Neuronal stem cell (in vitro differentiated cells): ENCODE results near the gene LRRC59.
A peak's percentile ranks its signal among the peaks of the same experiment; 100 is the strongest.
"Not testable (repeated sequence)": the region's sequence is repeated elsewhere in the genome, so short reads cannot be mapped to it uniquely, and the experiment has no call there.

Experiments used
- DNase-seq: peaks from one replicate; pipeline ENCODE4 v3.0.0-alpha.2; 2013; ENCODE audit warnings: low spot score
- H2AFZ ChIP-seq: one replicate; pipeline ENCODE4 v1.6.1; 2013; ENCODE audit warnings: mild to moderate bottlenecking, low read length, inconsistent platforms
- H2AK5ac ChIP-seq: 2 replicates; pipeline ENCODE4 v1.6.1; 2013; ENCODE audit warnings: low read depth, mild to moderate bottlenecking, inconsistent platforms, low read length, moderate library complexity, mixed read lengths
- H2BK120ac ChIP-seq: 2 replicates; pipeline ENCODE4 v1.6.1; 2013; ENCODE audit warnings: low read depth, mild to moderate bottlenecking, inconsistent platforms, low read length, moderate library complexity, mixed read lengths
- H2BK12ac ChIP-seq: one replicate; pipeline ENCODE4 v1.6.1; 2013; ENCODE audit warnings: low read length, inconsistent platforms
- H2BK15ac ChIP-seq: 2 replicates; pipeline ENCODE4 v1.6.1; 2013; ENCODE audit warnings: mild to moderate bottlenecking, low read length, inconsistent platforms, mixed read lengths
- H2BK5ac ChIP-seq: one replicate; pipeline ENCODE4 v1.6.1; 2013; ENCODE audit warnings: inconsistent platforms, mild to moderate bottlenecking, low read length, moderate library complexity
- H3K14ac ChIP-seq: one replicate; pipeline ENCODE4 v1.6.1; 2013; ENCODE audit warnings: low read length, inconsistent platforms
- H3K18ac ChIP-seq: 2 replicates; pipeline ENCODE4 v1.6.1; 2013; ENCODE audit warnings: low read length, inconsistent platforms
- H3K23ac ChIP-seq: 2 replicates; pipeline ENCODE4 v1.6.1; 2013; ENCODE audit warnings: low read depth, mild to moderate bottlenecking, mixed read lengths, low read length, inconsistent platforms; ENCODE audit not compliant: poor library complexity
- H3K27ac ChIP-seq: replicated peaks from 3 replicates; pipeline ENCODE4 v1.5.1; 2013; ENCODE audit warnings: low read length, inconsistent platforms
- H3K27me3 ChIP-seq, 3 experiments: 2 replicates each; pipeline ENCODE4 v1.6.1; 2013; ENCODE audit warnings: low read length in 3 of 3, mild to moderate bottlenecking in 2 of 3, inconsistent platforms in 1 of 3, low read depth in 1 of 3, mixed read lengths in 1 of 3, moderate library complexity in 1 of 3; ENCODE audit not compliant: control insufficient read depth in 3 of 3, insufficient read depth in 3 of 3
- H3K36me3 ChIP-seq, 2 donors: replicated peaks in 1 of 2; 2 replicates each; pipeline ENCODE4 v1.6.1; 2013; ENCODE audit warnings: low read length in 2 of 2; ENCODE audit not compliant: control insufficient read depth in 2 of 2, insufficient read depth in 2 of 2
- H3K4ac ChIP-seq: 2 replicates; pipeline ENCODE4 v1.6.1; 2013; ENCODE audit warnings: inconsistent platforms, mild to moderate bottlenecking, low read length, moderate library complexity
- H3K4me1 ChIP-seq, 2 donors: 1 replicate in 1 of 2; 2 replicates in 1 of 2; pipeline ENCODE4 v1.6.1; 2013; ENCODE audit warnings: low read length in 2 of 2, low read depth in 1 of 2; ENCODE audit not compliant: control insufficient read depth in 2 of 2, insufficient read depth in 1 of 2
- H3K4me2 ChIP-seq: one replicate; pipeline ENCODE4 v1.6.1; 2013; ENCODE audit warnings: mild to moderate bottlenecking, low read length, inconsistent platforms; ENCODE audit not compliant: insufficient read depth, poor library complexity, severe bottlenecking
- H3K4me3 ChIP-seq, 2 donors: 2 replicates each; pipeline ENCODE4 v1.5.1; 2013; ENCODE audit warnings: low read length in 2 of 2, mild to moderate bottlenecking in 2 of 2, inconsistent platforms in 1 of 2, moderate library complexity in 1 of 2
- H3K79me1 ChIP-seq: one replicate; pipeline ENCODE4 v1.6.1; 2013; ENCODE audit warnings: low read depth, mild to moderate bottlenecking, inconsistent platforms, low read length, moderate library complexity
- H3K9ac ChIP-seq: one replicate; pipeline ENCODE4 v1.6.1; 2013; ENCODE audit warnings: mild to moderate bottlenecking, low read depth, low read length, inconsistent platforms; ENCODE audit not compliant: poor library complexity
- H3K9me3 ChIP-seq, 2 donors: replicated peaks in 1 of 2; 2 replicates each; pipeline versions ENCODE3 to v1.6.1; 2013; ENCODE audit warnings: low read length in 2 of 2, mild to moderate bottlenecking in 2 of 2, inconsistent platforms in 1 of 2, low read depth in 1 of 2, mixed read lengths in 1 of 2, moderate library complexity in 1 of 2; ENCODE audit not compliant: control insufficient read depth in 2 of 2, insufficient read depth in 1 of 2
- H4K8ac ChIP-seq: one replicate; pipeline ENCODE4 v1.6.1; 2013; ENCODE audit warnings: low read depth, mild to moderate bottlenecking, inconsistent platforms, low read length, moderate library complexity
- H4K91ac ChIP-seq: one replicate; pipeline ENCODE4 v1.6.1; 2013; ENCODE audit warnings: low read length, low read depth, mild to moderate bottlenecking, inconsistent platforms; ENCODE audit not compliant: poor library complexity
- WGBS, 2 donors: extraction: QIAGEN DNeasy Blood & Tissue Kit; methylation state at CpG; one replicate each; pipeline ENCODE4 v1.1.7; 2013; ENCODE audit warnings: missing lambda C conversion rate in 2 of 2, mixed read lengths in 1 of 2; ENCODE audit not compliant: insufficient read length in 2 of 2, insufficient replicate concordance in 1 of 2; ENCODE audit errors: extremely low coverage in 2 of 2; 5-methylcytosine and 5-hydroxymethylcytosine counted together

LRRC59 gene

DNA sequence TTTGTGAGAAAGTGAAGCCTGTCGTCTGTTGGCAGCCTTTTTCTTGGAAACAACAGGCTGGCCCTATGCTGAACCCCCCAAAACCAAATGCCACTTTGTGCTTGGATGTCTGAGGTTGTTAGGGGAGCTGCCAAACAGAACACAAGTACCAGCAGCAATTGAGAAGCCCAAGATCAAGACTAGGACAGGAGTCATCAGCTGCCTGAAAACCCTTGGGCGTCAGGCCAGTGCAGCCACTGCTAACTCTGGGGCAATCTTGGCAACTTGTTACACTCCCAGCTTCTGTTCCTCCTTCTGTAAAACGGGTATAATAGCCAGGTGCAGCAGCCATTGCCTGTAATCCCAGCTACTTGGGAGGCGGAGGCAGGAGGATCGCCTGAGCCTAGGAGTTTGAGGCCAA, 9.3 kb upstream of the LRRC59 start:
- Histone ChIP-seq H2BK12ac (no peak overlapping the region), H3K4me1 (no peaks in the 10 kb centered on the region), H3K9me3 (no peaks in the 10 kb centered on the region), H3K4ac (no peak overlapping the region), H4K91ac (no peak overlapping the region), H2BK120ac (no peak overlapping the region), H3K18ac (no peak overlapping the region), H2BK15ac (no peak overlapping the region), H4K8ac (no peak overlapping the region), H3K27me3 (peaks cover 0 to 31% (median 0%) of the 10 kb centered on the region in 3 experiments), H3K36me3 (no peaks in the 10 kb centered on the region), H2AK5ac (no peak overlapping the region), H3K14ac (no peak overlapping the region), H3K9ac (no peak overlapping the region), H3K79me1 (no peaks in the 10 kb centered on the region), H2AFZ (no peak overlapping the region), H3K27ac (no peak overlapping the region), H2BK5ac (no peak overlapping the region), H3K4me3 (no peak overlapping the region), H3K23ac (no peak overlapping the region), H3K4me2 (no peak overlapping the region)
- no peak for DNase-seq
- no CpG with 5 or more reads among the region's 5 CpGs for WGBS, 2 donors

DNA sequence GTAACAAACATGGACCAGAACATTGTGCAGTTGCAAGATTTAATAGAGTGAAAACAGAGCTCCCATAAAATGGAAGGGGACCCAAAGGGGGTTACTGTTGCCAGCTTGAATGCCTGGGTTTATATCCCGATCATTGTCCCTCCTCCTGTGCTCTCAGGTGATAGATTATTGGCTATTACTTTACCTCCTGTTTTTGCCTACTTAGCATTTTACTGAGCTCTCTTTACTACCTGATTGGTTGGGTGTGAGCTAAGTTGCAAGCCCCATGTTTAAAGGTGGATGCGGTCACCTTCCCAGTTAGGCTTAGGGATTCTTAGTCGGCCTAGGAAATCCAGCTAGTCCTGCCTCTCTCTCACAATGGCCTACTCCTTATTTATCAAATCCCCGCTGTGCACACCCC, 8.0 kb upstream of the LRRC59 start:
- no CpG with 5 or more reads among the region's 4 CpGs for WGBS, 2 donors
- not testable (repeated sequence) for H3K79me1 ChIP-seq, H2BK12ac ChIP-seq, H2BK15ac ChIP-seq, H3K9ac ChIP-seq, H3K23ac ChIP-seq, H3K18ac ChIP-seq, H3K9me3 ChIP-seq, H3K36me3 ChIP-seq, H2BK120ac ChIP-seq, H3K14ac ChIP-seq, H3K4ac ChIP-seq, H3K4me3 ChIP-seq, H2BK5ac ChIP-seq, H3K4me2 ChIP-seq, H2AK5ac ChIP-seq, H4K8ac ChIP-seq, H3K27ac ChIP-seq, DNase-seq, H3K4me1 ChIP-seq, H4K91ac ChIP-seq
- H2AFZ ChIP-seq, result peak overlapping the region; percentile 40
- H3K27me3 ChIP-seq, result peaks cover 0 to 27% (median 0%) of the 10 kb centered on the region in 3 experiments

DNA sequence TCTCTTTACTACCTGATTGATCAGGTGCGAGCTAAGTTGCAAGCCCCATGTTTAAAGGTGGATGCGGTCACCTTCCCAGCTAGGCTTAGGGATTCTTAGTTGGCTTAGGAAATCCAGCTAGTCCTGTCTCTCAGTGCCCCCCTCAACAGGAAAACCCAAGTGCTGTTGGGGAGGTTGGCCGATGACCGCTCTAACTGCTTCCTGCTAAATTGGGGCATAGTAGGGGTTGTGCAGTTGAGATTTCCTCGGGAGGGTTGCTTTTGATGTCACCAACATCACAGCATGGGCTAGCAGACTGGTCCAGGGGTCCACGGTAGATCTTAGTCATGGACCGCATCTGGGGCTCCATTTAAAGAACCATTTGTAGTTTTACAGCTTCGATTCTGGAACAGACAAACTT, 2.3 kb upstream of the LRRC59 start:
- H3K18ac ChIP-seq, H4K8ac ChIP-seq, H2BK15ac ChIP-seq, H4K91ac ChIP-seq, H3K9ac ChIP-seq, H3K27ac ChIP-seq, H2AFZ ChIP-seq, H2AK5ac ChIP-seq, H3K9me3 ChIP-seq, DNase-seq, H3K4me2 ChIP-seq, H3K79me1 ChIP-seq, H3K27me3 ChIP-seq, H2BK5ac ChIP-seq, H2BK120ac ChIP-seq, H3K4ac ChIP-seq, H3K14ac ChIP-seq, H3K23ac ChIP-seq, H3K4me3 ChIP-seq, H2BK12ac ChIP-seq: not testable (repeated sequence)
- Histone ChIP-seq H3K4me1 (peaks cover 10% of the 10 kb centered on the region in 2 donors), H3K36me3 (peaks cover 2 to 15% of the 10 kb centered on the region in 2 donors)
- WGBS, 2 donors, result no CpG with 5 or more reads among the region's 8 CpGs

DNA sequence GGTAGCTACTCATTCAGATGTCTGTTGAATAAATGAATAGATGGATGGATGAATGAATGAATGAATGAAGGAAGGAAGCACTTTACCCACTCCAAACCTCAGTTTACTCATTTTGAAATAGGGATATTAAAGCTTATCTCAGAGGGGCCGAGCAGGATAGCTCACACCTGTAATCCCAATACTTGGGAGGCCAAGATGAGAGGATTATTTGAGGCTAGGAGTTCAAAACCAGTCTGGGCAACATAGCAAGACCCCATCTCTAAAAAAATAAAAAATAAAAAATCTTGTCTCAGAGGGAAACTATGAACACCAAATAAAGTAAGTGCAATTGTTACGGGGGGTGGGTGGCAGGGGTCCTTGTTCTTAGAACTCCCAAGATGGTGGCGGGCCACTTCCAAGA, 1.3 kb upstream of the LRRC59 start:
- H2BK12ac ChIP-seq, H3K9ac ChIP-seq, H4K8ac ChIP-seq, H3K79me1 ChIP-seq, H2BK120ac ChIP-seq, H3K23ac ChIP-seq, H3K18ac ChIP-seq, H3K9me3 ChIP-seq, H4K91ac ChIP-seq, H2AK5ac ChIP-seq, H3K4ac ChIP-seq, H2AFZ ChIP-seq, H3K4me3 ChIP-seq, DNase-seq, H3K14ac ChIP-seq, H3K4me2 ChIP-seq, H3K27ac ChIP-seq, H2BK15ac ChIP-seq, H3K27me3 ChIP-seq, H2BK5ac ChIP-seq: not testable (repeated sequence)
- H3K36me3 ChIP-seq, result peaks cover 7 to 24% of the 10 kb centered on the region in 2 donors
- no CpG with 5 or more reads among the region's 3 CpGs for WGBS, 2 donors
- H3K4me1 ChIP-seq, result peaks cover 10% of the 10 kb centered on the region in 2 donors
